ENCODE data around the gene FOXP4. TPM values are rescaled to one million over a fixed set of nuclear protein-coding genes. Genes with fewer than 3 reads are reported as not detected.

The FOXP4 gene
- total RNA-seq, 2 experiments from 2014 or later = 4.8 to 5.3 TPM

DNA sequence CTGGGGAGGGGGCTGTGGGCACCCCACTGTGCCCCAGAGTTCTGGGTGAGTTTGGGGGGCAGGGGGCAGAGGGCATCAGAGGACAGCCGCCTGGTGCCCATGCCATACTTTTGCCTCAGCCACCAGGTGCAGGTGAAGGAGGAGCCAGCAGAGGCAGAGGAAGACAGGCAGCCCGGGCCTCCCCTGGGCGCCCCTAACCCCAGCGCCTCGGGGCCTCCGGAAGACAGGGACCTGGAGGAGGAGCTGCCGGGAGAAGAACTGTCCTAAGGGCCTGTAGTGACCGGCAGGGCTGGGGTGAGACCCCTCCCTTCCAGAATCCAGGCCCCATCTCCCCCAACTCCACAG lies 52.5 kb downstream of the FOXP4 start:
- Mint-ChIP-seq H3K27ac (no peak overlapping the region), H3K36me3 (ENCODE audit: low read depth) (no peaks in the 10 kb centered on the region), H3K27me3 (no peaks in the 10 kb centered on the region), H3K9me3 (no peaks in the 10 kb centered on the region), H3K4me1 (peaks cover 4% of the 10 kb centered on the region), H3K4me3 (no peak overlapping the region)
- ChIA-PET CTCF (no interaction called here), POLR2A (no interaction called here)
- no peak for DNase-seq

GRCh38 chr6:41599015-41599851 lies 53.1 kb downstream of the FOXP4 start:
- POLR2A ChIA-PET = no interaction called here
- CTCF ChIA-PET = no interaction called here
- H3K36me3 Mint-ChIP-seq (ENCODE audit: low read depth) = no peaks in the 10 kb centered on the region

GRCh38 chr6:41599852-41600445 lies 53.8 kb downstream of the FOXP4 start:
- no peak for DNase-seq
- CTCF ChIA-PET = no interaction called here
- H3K4me3 Mint-ChIP-seq = no peak overlapping the region
- POLR2A ChIA-PET = interaction anchor here (0.8 kb wide), 1 partner anchor 39 kb away, joined by 3 read pairs; no protein-coding TSS in a partner anchor
- H3K27me3 Mint-ChIP-seq = no peaks in the 10 kb centered on the region
- H3K4me1 Mint-ChIP-seq = peaks cover 4% of the 10 kb centered on the region
- H3K9me3 Mint-ChIP-seq = no peaks in the 10 kb centered on the region
- no peaks in the 10 kb centered on the region for H3K36me3 Mint-ChIP-seq (ENCODE audit: low read depth)
- H3K27ac Mint-ChIP-seq = no peak overlapping the region

More at GRCh38 chr6:41599015-41599851, 53.1 kb downstream of the FOXP4 start:
- no peaks in the 10 kb centered on the region for H3K27me3 Mint-ChIP-seq
- no peak overlapping the region for H3K27ac Mint-ChIP-seq
- no peak overlapping the region for H3K4me3 Mint-ChIP-seq
- peaks cover 4% of the 10 kb centered on the region for H3K4me1 Mint-ChIP-seq
- no peaks in the 10 kb centered on the region for H3K9me3 Mint-ChIP-seq
- DNase-seq = no peak

DNA sequence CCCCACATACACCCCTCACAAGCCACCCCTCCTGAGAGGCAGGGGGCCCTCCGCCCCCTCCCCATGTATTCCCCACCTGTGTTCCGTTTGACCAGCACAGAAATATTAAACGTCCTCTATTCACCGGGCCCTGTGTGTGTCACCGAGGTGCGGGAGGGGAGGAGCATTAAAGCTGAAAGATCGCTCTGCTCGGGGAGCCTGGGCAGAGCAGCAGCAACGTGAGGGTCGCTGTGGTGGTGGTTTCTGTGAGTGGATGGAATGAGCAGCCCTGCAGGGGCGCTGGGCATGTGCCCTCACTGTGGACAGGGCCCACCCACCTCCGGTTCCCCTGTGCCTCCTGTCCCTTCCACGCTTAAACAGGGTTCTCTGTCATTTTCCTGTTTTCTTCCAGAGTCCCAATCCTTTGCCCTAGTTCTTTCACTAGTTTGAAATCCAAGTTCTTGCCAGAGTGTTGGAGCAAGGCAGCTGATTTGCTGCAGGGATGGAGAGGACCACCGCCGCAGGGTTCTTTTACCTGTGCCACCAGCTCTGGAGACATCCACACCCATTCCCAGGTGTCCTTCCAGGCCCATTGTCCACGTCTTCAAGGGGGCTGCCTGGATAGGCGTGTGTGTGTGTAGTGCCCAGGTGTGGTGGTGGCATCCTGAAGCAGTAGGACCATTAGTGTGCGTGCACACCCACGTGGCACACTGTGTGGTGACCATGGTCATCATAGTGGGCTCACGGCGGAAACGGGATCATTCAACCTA lies 54.5 kb downstream of the FOXP4 start:
- Mint-ChIP-seq H3K36me3 (ENCODE audit: low read depth) (no peaks in the 10 kb centered on the region), H3K27ac (no peak overlapping the region), H3K4me3 (no peak overlapping the region), H3K9me3 (no peaks in the 10 kb centered on the region), H3K27me3 (no peaks in the 10 kb centered on the region), H3K4me1 (peaks cover 4% of the 10 kb centered on the region)
- POLR2A ChIA-PET = interaction anchor here (0.8 kb wide), 1 partner anchor 40 kb away, joined by 3 read pairs; no protein-coding TSS in a partner anchor
- CTCF ChIA-PET = interaction anchor here (1.0 kb wide), 1 partner anchor 83 kb away, joined by 3 read pairs; no protein-coding TSS in a partner anchor
- DNase-seq = no peak

- DNase-seq = no peak
- Mint-ChIP-seq H3K9me3 (no peaks in the 10 kb centered on the region), H3K4me1 (peaks cover 4% of the 10 kb centered on the region), H3K27me3 (no peaks in the 10 kb centered on the region), H3K4me3 (no peak overlapping the region), H3K36me3 (ENCODE audit: low read depth) (no peaks in the 10 kb centered on the region), H3K27ac (no peak overlapping the region)
- CTCF ChIA-PET = interaction anchor here (1.0 to 1.5 kb wide), 2 partner anchors 20 to 82 kb away, joined by 3 read pairs; no protein-coding TSS in a partner anchor
- POLR2A ChIA-PET = no interaction called here
Observed at GRCh38 chr6:41601248-41601549, 55.0 kb downstream of the FOXP4 start.

- peaks cover 4% of the 10 kb centered on the region for H3K4me1 Mint-ChIP-seq
- no peaks in the 10 kb centered on the region for H3K36me3 Mint-ChIP-seq (ENCODE audit: low read depth)
- ChIA-PET POLR2A (no interaction called here), CTCF (interaction anchor here (0.7 to 1.7 kb wide), 10 partner anchors 12 to 442 kb away, joined by 3 to 6 read pairs (median 4); no protein-coding TSS in a partner anchor)
- no peak for DNase-seq
- no peak overlapping the region for H3K27ac Mint-ChIP-seq
- H3K9me3 Mint-ChIP-seq = no peaks in the 10 kb centered on the region
- H3K4me3 Mint-ChIP-seq = no peak overlapping the region
- H3K27me3 Mint-ChIP-seq = no peaks in the 10 kb centered on the region
Observed at GRCh38 chr6:41602422-41602743, 56.2 kb downstream of the FOXP4 start.

DNA sequence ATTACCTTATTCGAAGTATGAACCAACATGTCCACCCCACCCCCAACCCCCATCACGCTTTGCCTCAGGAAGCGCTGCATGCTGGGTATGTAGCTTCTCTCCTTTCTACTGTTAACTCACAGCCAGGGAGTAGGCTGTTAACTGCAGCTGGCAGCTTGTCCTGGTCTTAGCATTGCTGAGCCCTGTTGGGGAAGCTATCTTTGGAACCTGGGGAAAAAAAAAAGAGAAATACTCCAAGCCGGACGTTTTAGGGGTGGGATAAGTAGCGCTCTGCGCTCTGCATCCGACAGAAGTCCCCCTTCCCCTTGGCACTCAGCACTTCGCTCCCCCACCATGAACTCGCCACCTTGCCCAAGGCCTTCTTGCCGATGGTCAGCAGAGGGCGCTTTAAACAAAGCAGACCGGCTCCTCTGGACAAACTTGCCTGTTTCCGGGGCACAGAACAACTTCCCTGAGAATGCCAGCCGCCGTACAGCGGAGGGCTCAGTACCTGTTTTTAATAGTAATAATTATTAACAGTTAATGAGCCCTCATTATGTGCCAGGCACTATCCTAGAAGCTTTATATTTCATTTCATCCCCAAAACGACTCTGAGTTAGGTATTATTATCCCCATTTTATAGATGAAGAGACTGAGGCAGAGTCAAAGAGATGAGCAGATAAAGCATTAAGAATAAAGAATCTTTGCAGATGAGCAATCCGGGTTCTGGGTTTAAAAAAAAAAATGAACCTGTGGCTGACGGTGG lies 56.9 kb downstream of the FOXP4 start:
- H3K27me3 Mint-ChIP-seq = no peaks in the 10 kb centered on the region
- no peaks in the 10 kb centered on the region for H3K9me3 Mint-ChIP-seq
- CTCF ChIA-PET = interaction anchor here (0.7 to 1.7 kb wide), 10 partner anchors 12 to 441 kb away, joined by 3 to 6 read pairs (median 4); no protein-coding TSS in a partner anchor
- no peak overlapping the region for H3K4me3 Mint-ChIP-seq
- no peaks in the 10 kb centered on the region for H3K36me3 Mint-ChIP-seq (ENCODE audit: low read depth)
- peaks cover 4% of the 10 kb centered on the region for H3K4me1 Mint-ChIP-seq
- POLR2A ChIA-PET = no interaction called here
- DNase-seq = peak; percentile 87
- no peak overlapping the region for H3K27ac Mint-ChIP-seq

GRCh38 chr6:41604006-41604405 lies 57.8 kb downstream of the FOXP4 start:
- H3K4me3 Mint-ChIP-seq = no peak overlapping the region
- ChIA-PET POLR2A (no interaction called here), CTCF (interaction anchor here (1.7 kb wide), 1 partner anchor 75 kb away, joined by 4 read pairs; no protein-coding TSS in a partner anchor)
- no peaks in the 10 kb centered on the region for H3K36me3 Mint-ChIP-seq (ENCODE audit: low read depth)
- H3K27me3 Mint-ChIP-seq = no peaks in the 10 kb centered on the region
- no peaks in the 10 kb centered on the region for H3K9me3 Mint-ChIP-seq
- H3K27ac Mint-ChIP-seq = no peak overlapping the region
- DNase-seq = no peak
- peaks cover 4% of the 10 kb centered on the region for H3K4me1 Mint-ChIP-seq

- Mint-ChIP-seq H3K4me3 (no peak overlapping the region), H3K27me3 (no peaks in the 10 kb centered on the region), H3K27ac (no peak overlapping the region), H3K4me1 (peaks cover 4% of the 10 kb centered on the region), H3K36me3 (ENCODE audit: low read depth) (no peaks in the 10 kb centered on the region), H3K9me3 (no peaks in the 10 kb centered on the region)
- ChIA-PET POLR2A (interaction anchor here (0.6 kb wide), 1 partner anchor 526 kb away, joined by 6 read pairs; no protein-coding TSS in a partner anchor), CTCF (no interaction called here)
- no peak for DNase-seq
Observed at GRCh38 chr6:41605649-41606048, 59.5 kb downstream of the FOXP4 start.

DNA sequence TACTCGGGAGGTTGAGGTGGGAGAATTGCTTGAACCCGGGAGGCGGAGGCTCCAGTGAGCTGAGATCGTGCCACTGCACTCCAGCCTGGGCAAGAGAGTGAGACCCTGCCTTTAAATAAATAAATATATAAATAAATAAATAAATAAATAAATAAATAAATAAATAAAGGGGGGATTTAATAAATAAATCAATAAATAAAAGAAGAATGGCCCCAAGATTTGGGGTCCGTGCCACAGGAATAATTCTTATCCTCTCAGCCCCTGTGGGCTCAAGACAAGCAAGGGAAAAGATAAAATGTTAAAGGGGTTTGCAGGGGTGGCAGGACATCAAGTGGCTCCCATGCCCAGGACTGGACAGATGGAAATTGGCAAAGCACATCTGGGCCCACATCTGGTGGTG lies 60.9 kb downstream of the FOXP4 start:
- POLR2A ChIA-PET = no interaction called here
- peaks cover 4% of the 10 kb centered on the region for H3K4me1 Mint-ChIP-seq

GRCh38 chr6:41607736-41608135 lies 61.6 kb downstream of the FOXP4 start:
- Mint-ChIP-seq H3K9me3 (peaks cover 3% of the 10 kb centered on the region), H3K36me3 (ENCODE audit: low read depth) (no peaks in the 10 kb centered on the region), H3K4me3 (no peak overlapping the region), H3K27ac (no peak overlapping the region), H3K4me1 (peaks cover 3% of the 10 kb centered on the region), H3K27me3 (no peaks in the 10 kb centered on the region)
- ChIA-PET CTCF (no interaction called here), POLR2A (no interaction called here)
- DNase-seq = no peak

More for the DNA sequence above, 60.9 kb downstream of the FOXP4 start:
- DNase-seq = no peak
- CTCF ChIA-PET = interaction anchor here (0.9 kb wide), 1 partner anchor 8 kb away, joined by 3 read pairs; no protein-coding TSS in a partner anchor
- H3K27ac Mint-ChIP-seq = no peak overlapping the region
- no peak overlapping the region for H3K4me3 Mint-ChIP-seq
- H3K36me3 Mint-ChIP-seq (ENCODE audit: low read depth) = no peaks in the 10 kb centered on the region
- no peaks in the 10 kb centered on the region for H3K9me3 Mint-ChIP-seq
- no peaks in the 10 kb centered on the region for H3K27me3 Mint-ChIP-seq

DNA sequence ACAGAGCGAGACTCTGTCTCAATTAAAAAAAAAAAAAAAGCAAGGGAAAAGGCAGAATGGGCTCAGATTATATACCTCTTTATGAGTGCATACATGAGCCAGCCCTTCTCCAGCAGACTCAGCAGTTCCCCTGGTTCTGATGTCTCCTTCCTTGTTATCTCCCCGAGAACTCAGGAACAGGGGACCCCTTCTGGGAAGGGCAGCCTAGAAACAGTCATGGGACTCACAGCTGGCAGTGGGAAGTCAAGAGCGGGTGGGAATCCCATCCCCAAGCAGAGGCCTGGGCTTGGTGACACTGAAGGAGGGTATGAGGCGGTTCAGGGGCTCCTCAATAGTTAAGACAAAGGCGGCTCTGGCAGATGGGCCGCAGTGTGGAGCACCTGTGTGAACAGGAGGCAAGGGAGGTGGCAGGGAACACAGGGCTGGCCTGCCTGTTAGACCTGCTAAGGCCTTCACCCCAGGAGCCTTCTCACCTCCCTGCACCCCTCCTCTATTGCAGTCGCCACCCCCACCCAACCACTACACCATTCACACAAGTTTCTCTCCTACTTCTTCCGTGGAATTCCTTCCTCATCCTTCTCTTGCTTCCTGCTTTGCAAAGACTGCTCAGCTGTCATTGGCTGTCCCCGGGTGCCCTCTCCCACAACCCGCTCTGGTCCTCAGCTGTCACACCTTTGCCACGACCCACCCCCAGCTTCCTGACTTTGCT lies 62.4 kb downstream of the FOXP4 start:
- H3K4me3 Mint-ChIP-seq = no peak overlapping the region
- ChIA-PET CTCF (interaction anchor here (1.6 kb wide), 1 partner anchor 13 kb away, joined by 3 read pairs; no protein-coding TSS in a partner anchor), POLR2A (no interaction called here)
- peaks cover 5% of the 10 kb centered on the region for H3K9me3 Mint-ChIP-seq
- no peaks in the 10 kb centered on the region for H3K36me3 Mint-ChIP-seq (ENCODE audit: low read depth)
- peaks cover under 1% of the 10 kb centered on the region for H3K27me3 Mint-ChIP-seq
- H3K4me1 Mint-ChIP-seq = no peaks in the 10 kb centered on the region
- DNase-seq = no peak
- H3K27ac Mint-ChIP-seq = no peak overlapping the region

All from activated CD4-positive, alpha-beta T cell treated with anti-CD3 and anti-CD28 coated beads, Interleukin-2, amount 10 ng/mL, durations not matched to agents 7 days and 5 days (primary cell).